ENCODE measurements around the gene RNF135. TPM values are rescaled to one million over a fixed set of nuclear protein-coding genes. Genes with fewer than 3 reads are reported as not detected.

RNF135 gene
- total and polyA plus RNA-seq, 10 of the 15 experiments (the other 5 are each of a cell fraction or from before 2014, with no cell fraction given): 12.7 to 28.0 (median 18.7) TPM

- no peak overlapping the region for H3K9ac ChIP-seq (ENCODE audit: control insufficient read depth, insufficient read depth, low read length)
- ChIA-PET SMC1A (ENCODE audit: uncharacterized antibody, unreplicated experiment) (no interaction called here), CTCF (no interaction called here), RAD21 (ENCODE audit: unreplicated experiment) (interaction anchor here (0.7 kb wide), 1 partner anchor 18 kb away, joined by 3 read pairs; no protein-coding TSS in a partner anchor), POLR2A (no interaction called here)
- H3K27ac ChIP-seq (ENCODE audit: control insufficient read depth, insufficient read depth): no peak overlapping the region
- H3K27me3 ChIP-seq (replicated peaks in 1 of 2; ENCODE audit: control insufficient read depth in 2 of 2, insufficient read depth in 2 of 2, low read length in 1 of 2): no peaks in the 10 kb centered on the region
- H3K4me2 ChIP-seq (ENCODE audit: control insufficient read depth, insufficient read depth): no peak overlapping the region
- no peaks in the 10 kb centered on the region for H3K9me3 ChIP-seq (replicated peaks; ENCODE audit: control insufficient read depth, insufficient read depth, low read length)
- no peaks in the 10 kb centered on the region for H3K36me3 ChIP-seq (ENCODE audit: control insufficient read depth in 2 of 2, insufficient read depth in 2 of 2, low read length in 1 of 2)
- FAIRE-seq (no peak), ATAC-seq (no peak), DNase-seq (ENCODE audit: low read depth, low spot score) (no peak)
- peaks cover 2% of the 10 kb centered on the region for H3K79me2 ChIP-seq (ENCODE audit: control insufficient read depth, insufficient read depth, low read length)
- WGBS (ENCODE audit: insufficient coverage, insufficient replicate concordance, low lambda C conversion rate, missing lambda C conversion rate): 89% methylated on average over 5 of the region's 5 CpGs
- in situ Hi-C loops (cut with MboI): no loop called here
- H2AFZ ChIP-seq (ENCODE audit: control insufficient read depth, low read depth, low read length): no peak overlapping the region
- intact Hi-C loops (cut with micrococcal nuclease; ENCODE audit: unreplicated experiment): no loop called here
- no peak overlapping the region for H3K4me3 ChIP-seq
- H4K20me1 ChIP-seq (ENCODE audit: control insufficient read depth, insufficient read depth): no peaks in the 10 kb centered on the region
- H3K4me1 ChIP-seq (ENCODE audit: control insufficient read depth, insufficient read depth, low read length): peaks cover 23% of the 10 kb centered on the region
- BruUV-seq (replicated peaks): no TSS peak
- no peak for TF ChIP-seq USF1 (IDR thresholded peaks at IDR 0.05; ENCODE audit: borderline replicate concordance, extremely low read length, insufficient read depth, low read depth, low read length)
- TF ChIP-seq ZNF622 (IDR thresholded peaks at IDR 0.05): no peak
- TF ChIP-seq CUX1 (IDR thresholded peaks at IDR 0.05; ENCODE audit: insufficient replicate concordance, low read depth, low read length): no peak
- TF ChIP-seq ZSCAN29 (IDR thresholded peaks at IDR 0.05): no peak
- no peak for TF ChIP-seq CHD1 (IDR thresholded peaks at IDR 0.05; ENCODE audit: low read depth, low read length)
- TF ChIP-seq TAF1 (IDR thresholded peaks at IDR 0.05; ENCODE audit: borderline replicate concordance, low read depth, low read length): no peak
- no peak for TF ChIP-seq HSF1 (IDR thresholded peaks at IDR 0.05; ENCODE audit: low read depth, low read length)
- TF ChIP-seq ZNF274 (IDR thresholded peaks at IDR 0.05; ENCODE audit: insufficient read depth, insufficient read length): no peak
- no peak for TF ChIP-seq JUNB (IDR thresholded peaks at IDR 0.05)
- no peak for TF ChIP-seq MYC (IDR thresholded peaks at IDR 0.05; ENCODE audit: insufficient read depth, insufficient read length, insufficient replicate concordance, low read length, severe bottlenecking)
- no peak for TF ChIP-seq E2F4 (IDR thresholded peaks at IDR 0.05; ENCODE audit: low read depth, low read length)
- no peak for TF ChIP-seq CBX3 (IDR thresholded peaks at IDR 0.05; ENCODE audit: borderline replicate concordance, low read depth)
- TF ChIP-seq CREM (IDR thresholded peaks at IDR 0.05; ENCODE audit: low read depth): no peak
- no peak for TF ChIP-seq EED (IDR thresholded peaks at IDR 0.05; ENCODE audit: low read depth)
- TF ChIP-seq NFXL1 (IDR thresholded peaks at IDR 0.05; ENCODE audit: borderline replicate concordance): no peak
- TF ChIP-seq IKZF2 (IDR thresholded peaks at IDR 0.05): no peak
- TF ChIP-seq NFYB (IDR thresholded peaks at IDR 0.05; ENCODE audit: insufficient read depth, low read depth, low read length): no peak
Measured at GRCh38 chr17:30964876-30965275, 6.0 kb upstream of the RNF135 start.

All from GM12878 (cell line).